Neutrophil (primary cell): ENCODE data around the gene CREB5.

Experiments used
- H3K27ac ChIP-seq: fragments of 200-600 bp; sonication (generic); 2 replicates; pipeline ENCODE4 v1.5.1; 2016; ENCODE audit warnings: mild to moderate bottlenecking, moderate library complexity
- H3K27me3 ChIP-seq: fragments of 200-600 bp; sonication (generic); 2 replicates; pipeline ENCODE4 v1.6.0; 2016; ENCODE audit warnings: mild to moderate bottlenecking
- H3K36me3 ChIP-seq: fragments of 200-600 bp; sonication (generic); 2 replicates; pipeline ENCODE4 v1.5.1; 2017
- H3K4me1 ChIP-seq, 2 experiments: fragments of 200-600 bp in 1 of 2; sonication (generic) in 1 of 2; 1 replicate in 1 of 2; 2 replicates in 1 of 2; pipeline versions ENCODE4 v1.5.1 to v1.6.1; 2013 to 2016; ENCODE audit warnings: low read depth in 1 of 2, low read length in 1 of 2, mild to moderate bottlenecking in 1 of 2, moderate library complexity in 1 of 2; ENCODE audit not compliant: control insufficient read depth in 1 of 2, insufficient read depth in 1 of 2
- H3K4me3 ChIP-seq, 2 experiments: fragments of 200-600 bp in 1 of 2; sonication (generic) in 1 of 2; 1 replicate in 1 of 2; 2 replicates in 1 of 2; pipeline ENCODE4 v1.5.1; 2013 to 2016; ENCODE audit warnings: low read depth in 1 of 2, low read length in 1 of 2, mild to moderate bottlenecking in 1 of 2, moderate library complexity in 1 of 2
- H3K9me3 ChIP-seq: fragments of 200-600 bp; sonication (generic); 2 replicates; pipeline ENCODE4 v1.5.1; 2016
- TF ChIP-seq, protein P1 (sequence below): fragments of 200-600 bp; sonication (generic); IDR thresholded peaks from 2 replicates; pipeline ENCODE4 v1.5.1; 2016; ENCODE audit warnings: antibody characterized with exemption

Gene CREB5

DNA sequence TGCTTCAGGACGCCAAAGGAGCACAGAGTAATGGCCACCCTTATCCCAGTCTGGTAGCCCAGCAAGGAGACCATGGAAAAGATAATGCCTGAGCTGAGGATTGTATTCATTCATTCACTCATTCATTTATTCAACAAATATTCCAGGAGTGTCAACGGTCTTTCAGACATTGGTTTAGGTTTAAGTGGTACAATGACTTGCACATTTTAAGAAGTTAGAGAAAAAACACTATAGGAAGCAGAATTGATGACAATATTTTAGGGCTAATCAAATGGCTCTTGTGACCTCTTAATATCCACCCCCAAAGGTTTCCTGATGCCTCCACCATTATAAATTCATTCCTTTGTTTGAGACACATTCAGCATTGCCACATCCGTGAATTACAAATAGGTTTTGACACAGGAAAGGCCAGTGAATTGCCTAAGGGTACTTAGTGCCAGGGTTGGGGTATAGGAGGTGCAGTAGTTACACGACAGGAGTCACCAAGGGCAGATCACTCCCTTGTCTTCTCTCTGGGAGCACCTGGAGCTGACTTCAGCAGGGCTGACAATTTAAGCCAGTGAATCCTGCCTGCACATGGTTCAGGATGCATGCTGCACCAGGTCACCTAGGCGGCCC lies 269.5 kb downstream of the CREB5 start:
- TF ChIP-seq, protein P1, sequence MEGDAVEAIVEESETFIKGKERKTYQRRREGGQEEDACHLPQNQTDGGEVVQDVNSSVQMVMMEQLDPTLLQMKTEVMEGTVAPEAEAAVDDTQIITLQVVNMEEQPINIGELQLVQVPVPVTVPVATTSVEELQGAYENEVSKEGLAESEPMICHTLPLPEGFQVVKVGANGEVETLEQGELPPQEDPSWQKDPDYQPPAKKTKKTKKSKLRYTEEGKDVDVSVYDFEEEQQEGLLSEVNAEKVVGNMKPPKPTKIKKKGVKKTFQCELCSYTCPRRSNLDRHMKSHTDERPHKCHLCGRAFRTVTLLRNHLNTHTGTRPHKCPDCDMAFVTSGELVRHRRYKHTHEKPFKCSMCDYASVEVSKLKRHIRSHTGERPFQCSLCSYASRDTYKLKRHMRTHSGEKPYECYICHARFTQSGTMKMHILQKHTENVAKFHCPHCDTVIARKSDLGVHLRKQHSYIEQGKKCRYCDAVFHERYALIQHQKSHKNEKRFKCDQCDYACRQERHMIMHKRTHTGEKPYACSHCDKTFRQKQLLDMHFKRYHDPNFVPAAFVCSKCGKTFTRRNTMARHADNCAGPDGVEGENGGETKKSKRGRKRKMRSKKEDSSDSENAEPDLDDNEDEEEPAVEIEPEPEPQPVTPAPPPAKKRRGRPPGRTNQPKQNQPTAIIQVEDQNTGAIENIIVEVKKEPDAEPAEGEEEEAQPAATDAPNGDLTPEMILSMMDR: no peak
- Histone ChIP-seq H3K27ac (peak overlapping the region; percentile 98), H3K4me3 (peak overlapping the region; percentile 2 to 20), H3K36me3 (no peaks in the 10 kb centered on the region), H3K27me3 (no peaks in the 10 kb centered on the region), H3K9me3 (no peaks in the 10 kb centered on the region), H3K4me1 (peaks cover 71 to 81% of the 10 kb centered on the region in 2 experiments)

DNA sequence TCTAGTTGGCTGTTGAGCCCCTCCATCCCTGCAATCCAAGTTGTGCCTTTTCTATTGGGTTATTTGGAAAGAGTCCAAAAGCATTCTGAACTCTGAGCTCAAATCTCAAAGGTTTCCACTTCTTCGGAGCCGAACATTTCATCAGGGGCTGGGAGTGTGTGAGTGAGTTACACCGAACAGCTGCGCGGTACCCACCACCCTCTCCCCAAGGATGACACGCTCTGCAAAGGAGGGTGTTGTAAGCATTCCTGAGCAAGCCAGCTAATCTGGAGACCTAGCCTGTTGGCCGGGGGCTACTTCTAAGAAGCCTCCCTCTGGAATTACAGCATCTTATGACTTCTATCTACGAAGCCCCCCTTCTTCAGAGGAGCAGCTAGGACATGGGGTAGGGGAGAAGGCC lies 270.5 kb downstream of the CREB5 start:
- TF ChIP-seq, protein P1: no peak
- H3K4me3 ChIP-seq: no peak overlapping the region
- no peaks in the 10 kb centered on the region for H3K27me3 ChIP-seq
- H3K27ac ChIP-seq: peak overlapping the region; percentile 98
- peaks cover 75 to 91% of the 10 kb centered on the region in 2 experiments for H3K4me1 ChIP-seq
- no peaks in the 10 kb centered on the region for H3K9me3 ChIP-seq
- no peaks in the 10 kb centered on the region for H3K36me3 ChIP-seq

DNA sequence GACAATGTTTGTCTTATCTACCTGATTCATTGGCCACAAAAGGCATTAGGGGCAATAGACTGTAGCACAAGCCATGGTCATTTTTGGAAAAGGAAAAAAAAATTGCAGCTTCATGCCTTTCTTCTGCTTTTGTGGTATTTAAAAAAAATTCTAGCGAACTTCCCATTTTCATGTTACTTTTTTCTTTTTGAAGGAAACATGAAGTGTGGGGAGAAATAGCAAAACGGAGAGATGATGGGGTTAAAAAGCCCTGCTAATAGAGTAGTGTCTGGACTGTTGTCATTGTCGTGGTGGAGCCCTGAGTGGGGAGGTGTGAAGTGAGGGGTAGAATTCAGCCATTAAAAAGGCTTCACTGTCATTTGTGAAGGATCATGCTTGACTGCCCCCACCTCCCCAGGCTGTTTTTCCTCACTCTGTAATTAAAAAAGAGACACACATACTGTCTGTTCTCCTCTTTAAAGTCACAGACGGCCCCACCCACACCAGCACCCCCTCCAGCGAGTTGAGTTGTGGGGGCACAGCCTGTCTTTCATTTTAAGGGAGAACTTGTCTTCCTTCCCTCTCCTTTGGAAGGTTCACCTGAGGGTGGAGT lies 272.4 kb downstream of the CREB5 start:
- Histone ChIP-seq H3K9me3 (no peaks in the 10 kb centered on the region), H3K4me1 (peaks cover 75 to 84% of the 10 kb centered on the region in 2 experiments), H3K27ac (peak overlapping the region; percentile 98), H3K27me3 (no peaks in the 10 kb centered on the region), H3K4me3 (peak overlapping the region; percentile 76 to 87), H3K36me3 (no peaks in the 10 kb centered on the region)
- TF ChIP-seq, protein P1: no peak

DNA sequence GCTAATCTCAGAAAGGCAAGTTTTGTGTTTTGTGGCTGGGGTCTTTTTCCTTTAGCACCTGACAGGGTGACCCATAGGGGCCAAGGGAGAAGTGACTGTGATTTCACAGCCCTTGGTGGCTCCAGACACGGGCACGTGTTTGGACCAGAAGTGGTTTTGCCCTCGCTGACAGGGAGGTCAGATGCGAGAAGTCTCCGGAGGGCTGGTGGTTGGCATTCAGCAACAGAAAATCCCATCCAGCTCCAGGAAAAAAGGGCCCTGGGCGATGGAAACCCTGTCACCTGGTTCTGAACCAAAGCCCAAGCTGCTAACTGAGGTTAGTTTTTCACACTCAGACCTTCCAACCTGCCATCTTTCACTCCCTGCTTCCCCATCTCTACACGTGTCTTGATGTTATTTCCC lies 272.9 kb downstream of the CREB5 start:
- TF ChIP-seq, protein P1: peak; percentile 8
- peaks cover 4% of the 10 kb centered on the region for H3K36me3 ChIP-seq
- no peaks in the 10 kb centered on the region for H3K9me3 ChIP-seq
- peaks cover 75 to 79% of the 10 kb centered on the region in 2 experiments for H3K4me1 ChIP-seq
- H3K4me3 ChIP-seq: peak overlapping the region; percentile 76 to 87
- H3K27me3 ChIP-seq: no peaks in the 10 kb centered on the region
- peak overlapping the region; percentile 98 for H3K27ac ChIP-seq

DNA sequence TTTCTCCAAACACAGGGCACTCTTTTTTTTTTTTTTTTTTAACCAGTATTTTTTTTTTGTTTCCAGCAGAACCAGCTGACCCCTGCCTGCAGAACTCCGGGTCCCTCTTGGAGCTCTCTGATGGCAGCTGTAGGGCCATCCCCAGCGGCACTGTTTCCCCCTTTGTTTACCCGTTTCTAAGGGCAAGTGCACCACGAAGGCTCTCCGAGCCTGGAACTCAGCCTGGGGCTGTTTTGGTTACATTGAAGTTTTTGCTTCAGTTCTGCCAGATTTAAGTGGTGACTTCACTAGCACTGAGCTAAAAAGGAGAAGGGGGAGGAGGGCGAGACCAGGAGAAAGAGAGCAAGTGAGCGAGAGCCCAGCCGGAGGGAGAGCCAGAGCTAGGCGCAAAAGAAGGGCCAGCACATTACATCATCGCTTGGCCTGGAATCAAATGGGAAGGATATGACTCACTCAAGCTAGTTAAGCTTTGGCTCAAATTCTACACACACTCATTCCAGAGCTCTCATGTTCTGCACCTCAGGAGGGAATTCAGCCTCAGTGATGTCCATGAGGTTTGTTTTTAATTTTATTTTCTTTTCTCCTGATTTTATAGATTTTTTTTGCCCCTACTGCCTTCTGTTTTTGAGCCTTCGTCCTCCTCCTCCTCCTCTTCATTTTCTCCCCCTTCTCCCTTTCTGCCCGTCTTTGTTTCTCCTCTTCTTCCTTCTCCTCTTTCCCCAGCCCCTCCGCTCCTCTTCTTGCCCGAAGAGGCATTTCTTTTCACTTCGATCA lies 273.5 kb downstream of the CREB5 start:
- Histone ChIP-seq H3K27ac (peak overlapping the region; percentile 98), H3K9me3 (no peaks in the 10 kb centered on the region), H3K27me3 (no peaks in the 10 kb centered on the region), H3K4me3 (peak overlapping the region; percentile 76 to 87), H3K4me1 (peaks cover 70 to 77% of the 10 kb centered on the region in 2 experiments), H3K36me3 (peaks cover 10% of the 10 kb centered on the region)
- TF ChIP-seq, protein P1: no peak
